ENCODE data around the gene EBNA1BP2.

Gene EBNA1BP2

DNA sequence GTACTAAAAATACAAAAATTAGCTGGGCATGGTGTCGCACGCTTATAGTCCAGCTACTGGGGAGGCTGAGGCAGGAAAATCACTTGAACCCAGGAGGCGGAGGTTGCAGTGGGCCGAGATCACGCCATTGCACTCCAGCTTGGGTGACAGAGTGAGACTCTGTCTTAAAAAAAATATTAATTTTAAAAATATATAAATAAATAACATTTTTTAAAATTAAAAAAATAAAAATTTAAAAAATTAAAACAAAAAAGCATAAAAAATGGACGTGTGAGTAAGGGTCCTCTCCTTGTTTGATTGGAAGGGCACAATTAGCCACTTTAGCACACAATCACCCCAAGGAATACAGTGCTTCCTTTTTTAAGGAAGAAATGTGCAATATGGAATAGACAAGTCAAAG, 18.6 kb downstream of the EBNA1BP2 start:
- no peaks in the 10 kb centered on the region for H3K36me3 ChIP-seq
- H3K4me1 ChIP-seq = no peaks in the 10 kb centered on the region
- DNase-seq = no peak
- H3K4me3 ChIP-seq (ENCODE audit: low read depth, low read length) = no peak overlapping the region
- no peaks in the 10 kb centered on the region for H3K27me3 ChIP-seq
- TF ChIP-seq, protein P1, sequence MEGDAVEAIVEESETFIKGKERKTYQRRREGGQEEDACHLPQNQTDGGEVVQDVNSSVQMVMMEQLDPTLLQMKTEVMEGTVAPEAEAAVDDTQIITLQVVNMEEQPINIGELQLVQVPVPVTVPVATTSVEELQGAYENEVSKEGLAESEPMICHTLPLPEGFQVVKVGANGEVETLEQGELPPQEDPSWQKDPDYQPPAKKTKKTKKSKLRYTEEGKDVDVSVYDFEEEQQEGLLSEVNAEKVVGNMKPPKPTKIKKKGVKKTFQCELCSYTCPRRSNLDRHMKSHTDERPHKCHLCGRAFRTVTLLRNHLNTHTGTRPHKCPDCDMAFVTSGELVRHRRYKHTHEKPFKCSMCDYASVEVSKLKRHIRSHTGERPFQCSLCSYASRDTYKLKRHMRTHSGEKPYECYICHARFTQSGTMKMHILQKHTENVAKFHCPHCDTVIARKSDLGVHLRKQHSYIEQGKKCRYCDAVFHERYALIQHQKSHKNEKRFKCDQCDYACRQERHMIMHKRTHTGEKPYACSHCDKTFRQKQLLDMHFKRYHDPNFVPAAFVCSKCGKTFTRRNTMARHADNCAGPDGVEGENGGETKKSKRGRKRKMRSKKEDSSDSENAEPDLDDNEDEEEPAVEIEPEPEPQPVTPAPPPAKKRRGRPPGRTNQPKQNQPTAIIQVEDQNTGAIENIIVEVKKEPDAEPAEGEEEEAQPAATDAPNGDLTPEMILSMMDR (IDR thresholded peaks at IDR 0.05; ENCODE audit: low read depth, low read length) = no peak
- H3K9me3 ChIP-seq = no peaks in the 10 kb centered on the region

DNA sequence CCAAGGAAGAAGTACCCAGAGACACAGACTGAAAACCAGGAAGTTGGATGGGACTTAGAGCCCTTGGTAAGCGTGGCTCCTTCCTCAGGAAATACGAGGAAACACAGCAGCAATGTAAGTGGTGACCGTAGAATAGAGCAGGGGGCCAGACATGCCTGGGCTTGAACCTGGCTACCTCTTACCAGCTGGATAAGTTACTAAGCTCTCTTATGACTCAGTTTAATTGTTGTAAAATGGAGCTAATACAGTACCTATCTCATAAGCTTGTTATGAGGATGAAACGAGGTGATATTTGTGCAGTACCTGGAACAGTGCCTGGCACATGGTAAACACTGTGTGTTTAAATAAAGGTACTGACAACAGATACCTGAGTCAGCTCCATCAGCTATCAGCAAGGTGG, 19.2 kb downstream of the EBNA1BP2 start:
- no peak for DNase-seq
- no peak overlapping the region for H3K4me3 ChIP-seq (ENCODE audit: low read depth, low read length)
- no peaks in the 10 kb centered on the region for H3K36me3 ChIP-seq
- H3K4me1 ChIP-seq = no peaks in the 10 kb centered on the region
- TF ChIP-seq, protein P1 (IDR thresholded peaks at IDR 0.05; ENCODE audit: low read depth, low read length) = no peak
- no peaks in the 10 kb centered on the region for H3K27me3 ChIP-seq
- no peaks in the 10 kb centered on the region for H3K9me3 ChIP-seq

DNA sequence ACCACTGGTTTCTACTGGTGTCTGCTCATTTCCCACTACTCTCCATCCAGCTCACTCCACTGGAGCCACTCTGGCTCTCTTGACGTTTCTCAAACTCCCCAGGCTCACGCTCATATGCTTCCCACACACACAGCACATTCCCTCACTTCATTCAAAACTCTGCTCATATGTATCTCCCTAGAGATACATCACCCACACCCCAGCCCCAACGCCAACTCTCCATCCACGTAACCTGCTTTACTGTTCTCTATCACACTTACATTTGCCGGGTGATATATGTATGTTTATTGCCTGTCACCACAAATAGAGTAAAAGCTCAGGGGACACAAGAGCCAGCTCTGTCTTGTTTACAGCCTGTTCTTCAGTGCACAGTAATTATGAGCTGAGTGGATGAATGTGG, 22.2 kb downstream of the EBNA1BP2 start:
- TF ChIP-seq, protein P1 (IDR thresholded peaks at IDR 0.05; ENCODE audit: low read depth, low read length) = no peak
- no peak for DNase-seq
- H3K4me1 ChIP-seq = no peaks in the 10 kb centered on the region
- no peaks in the 10 kb centered on the region for H3K27me3 ChIP-seq
- H3K9me3 ChIP-seq = no peaks in the 10 kb centered on the region
- H3K36me3 ChIP-seq = no peaks in the 10 kb centered on the region
- H3K4me3 ChIP-seq (ENCODE audit: low read depth, low read length) = no peak overlapping the region

DNA sequence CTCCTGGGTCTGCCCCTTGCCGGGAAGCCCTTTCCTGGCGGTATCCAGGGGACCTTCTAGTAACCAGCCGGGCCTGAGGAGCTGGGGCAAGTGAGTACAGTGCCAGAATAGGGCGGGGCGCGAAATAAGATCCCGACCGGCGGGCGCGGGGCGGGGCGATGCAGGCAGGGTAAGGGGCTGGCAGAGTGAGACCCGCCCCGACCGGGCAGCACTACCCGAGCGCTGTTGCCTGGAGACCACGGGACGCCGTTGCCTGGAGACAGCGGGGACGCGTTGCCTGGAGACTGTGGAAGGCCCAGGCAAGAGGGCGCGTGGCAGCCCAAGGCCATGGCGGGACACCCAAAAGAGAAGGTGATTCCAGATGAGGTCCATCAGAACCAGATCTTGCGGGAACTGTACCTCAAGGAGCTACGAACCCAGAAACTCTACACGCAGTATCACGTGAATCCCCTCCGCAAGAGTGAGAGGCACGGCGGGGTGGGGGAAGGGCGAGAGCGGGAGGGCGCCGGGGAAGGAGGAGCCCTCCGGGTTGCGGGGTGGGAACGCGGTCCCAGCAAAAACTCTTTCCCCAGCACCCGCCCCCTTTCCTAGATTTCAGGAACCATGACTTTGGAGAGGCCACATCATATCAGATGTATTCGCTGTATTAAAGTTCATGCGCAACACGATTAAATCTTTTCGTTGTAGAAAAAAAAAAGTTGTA, 24.3 kb downstream of the EBNA1BP2 start:
- Histone ChIP-seq H3K36me3 (no peaks in the 10 kb centered on the region), H3K9me3 (no peaks in the 10 kb centered on the region), H3K4me1 (no peaks in the 10 kb centered on the region), H3K27me3 (no peaks in the 10 kb centered on the region; the same call in 1 of the 2 replicates), H3K4me3 (ENCODE audit: low read depth, low read length) (peak overlapping the region; percentile 43)
- TF ChIP-seq, protein P1 (IDR thresholded peaks at IDR 0.05; ENCODE audit: low read depth, low read length) = no peak
- peak; percentile 84 for DNase-seq

DNA sequence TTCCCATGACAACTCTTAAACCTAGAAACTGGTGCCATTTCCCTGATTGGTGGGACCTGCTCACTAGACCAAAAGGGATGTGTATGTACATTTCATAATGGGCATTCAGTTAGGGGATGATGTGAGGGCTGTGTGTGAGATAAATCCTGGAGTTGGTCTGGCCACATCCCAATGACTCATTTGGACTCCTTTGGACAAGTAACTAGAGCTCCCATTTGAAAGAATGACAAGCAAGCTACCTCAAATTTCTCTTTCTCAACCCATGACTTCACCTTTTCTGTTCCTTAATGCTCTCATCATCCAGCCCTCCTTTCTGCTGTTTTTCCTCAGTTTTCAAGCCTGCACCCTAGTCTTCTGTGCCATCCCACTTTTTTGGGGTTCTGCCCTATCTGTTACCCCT, 27.9 kb downstream of the EBNA1BP2 start:
- Histone ChIP-seq H3K4me3 (ENCODE audit: low read depth, low read length) (no peak overlapping the region), H3K36me3 (no peaks in the 10 kb centered on the region), H3K9me3 (no peaks in the 10 kb centered on the region), H3K4me1 (no peaks in the 10 kb centered on the region), H3K27me3 (no peaks in the 10 kb centered on the region; the same call in 1 of the 2 replicates)
- TF ChIP-seq, protein P1 (IDR thresholded peaks at IDR 0.05; ENCODE audit: low read depth, low read length) = no peak
- no peak for DNase-seq

DNA sequence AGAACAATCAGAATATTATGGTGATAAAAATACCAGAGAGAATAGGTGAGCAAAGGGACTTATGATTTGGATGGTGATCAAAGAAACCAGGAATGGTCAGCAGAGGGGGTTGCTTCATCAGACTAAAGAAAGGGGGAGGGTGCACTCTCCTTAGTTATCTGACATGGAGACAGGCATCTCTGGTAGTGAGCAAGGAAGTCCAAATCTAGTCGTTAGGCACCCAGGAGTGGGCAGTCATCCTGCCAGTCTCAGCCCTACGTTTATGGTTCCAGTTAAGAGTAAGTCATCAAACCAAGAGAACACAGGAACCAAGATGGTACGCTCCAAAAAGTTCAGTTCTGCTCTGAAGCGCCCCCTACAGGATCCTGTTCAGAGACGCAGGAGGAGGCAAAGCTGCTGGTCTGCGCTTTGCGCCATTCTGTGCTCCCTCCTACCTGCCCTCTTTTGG, 28.6 kb downstream of the EBNA1BP2 start:
- DNase-seq = peak; percentile 11
- Histone ChIP-seq H3K36me3 (no peaks in the 10 kb centered on the region), H3K9me3 (no peaks in the 10 kb centered on the region), H3K4me1 (no peaks in the 10 kb centered on the region), H3K27me3 (no peaks in the 10 kb centered on the region; the same call in 1 of the 2 replicates), H3K4me3 (ENCODE audit: low read depth, low read length) (no peak overlapping the region)
- TF ChIP-seq, protein P1 (IDR thresholded peaks at IDR 0.05; ENCODE audit: low read depth, low read length) = peak; percentile 49
